Spleen (tissue), 11 donors: Measurements from ENCODE around the gene SMAD3. TPM values are rescaled to one million over a fixed set of nuclear protein-coding genes. Genes with fewer than 3 reads are reported as not detected.

Experiments used
- DNase-seq: peaks from one replicate; pipeline ENCODE4 v3.0.0-alpha.2; 2020
- H3K27ac ChIP-seq, 8 donors: fragments of 200-600 bp; sonication (generic) in 7 of 8; 1 replicate in 4 of 8; 2 replicates in 4 of 8; pipeline versions ENCODE4 v1.5.0 to v1.8.0; 2016 to 2021; ENCODE audit warnings: inconsistent platforms in 4 of 8, mild to moderate bottlenecking in 4 of 8, moderate library complexity in 1 of 8
- H3K27me3 ChIP-seq, 7 donors: fragments of 200-600 bp; sonication (generic) in 6 of 7; replicated peaks in 1 of 7; 1 replicate in 4 of 7; 2 replicates in 3 of 7; pipeline versions ENCODE4 v1.5.0 to v1.8.0; 2016 to 2021; ENCODE audit warnings: inconsistent platforms in 3 of 7, mild to moderate bottlenecking in 1 of 7
- H3K36me3 ChIP-seq, 6 donors: fragments of 200-600 bp; sonication (generic) in 5 of 6; 1 replicate in 4 of 6; 2 replicates in 2 of 6; pipeline versions ENCODE4 v1.5.0 to v1.8.0; 2016 to 2021; ENCODE audit warnings: inconsistent platforms in 2 of 6
- H3K4me1 ChIP-seq, 6 donors: fragments of 200-600 bp; sonication (generic) in 5 of 6; 1 replicate in 3 of 6; 2 replicates in 3 of 6; pipeline versions ENCODE4 v1.5.0 to v1.8.0; 2016 to 2021; ENCODE audit warnings: inconsistent platforms in 3 of 6
- H3K4me3 ChIP-seq, 8 donors: fragments of 200-600 bp; sonication (generic) in 7 of 8; 1 replicate in 4 of 8; 2 replicates in 4 of 8; pipeline versions ENCODE4 v1.5.0 to v1.8.0; 2016 to 2021; ENCODE audit warnings: inconsistent platforms in 4 of 8, mild to moderate bottlenecking in 4 of 8, moderate library complexity in 2 of 8
- H3K9me3 ChIP-seq, 8 donors: fragments of 200-600 bp; sonication (generic) in 7 of 8; 1 replicate in 4 of 8; 2 replicates in 4 of 8; pipeline versions ENCODE4 v1.5.0 to v1.8.0; 2016 to 2021; ENCODE audit warnings: inconsistent platforms in 4 of 8
- POLR2A ChIP-seq, 3 donors: fragments of 450-650 bp; IDR thresholded peaks; one replicate each; pipeline ENCODE4 v1.5.1; 2017; ENCODE audit warnings: antibody characterized with exemption in 3 of 3, mild to moderate bottlenecking in 1 of 3
- POLR2AphosphoS5 ChIP-seq, 3 donors: sonication (generic); formaldehyde crosslinking; IDR thresholded peaks; one replicate each; pipeline ENCODE4 v1.5.1; 2017; ENCODE audit warnings: antibody characterized with exemption in 3 of 3
- WGBS, 5 donors: extraction: QIAGEN DNeasy Blood & Tissue Kit in 3 of 5; methylation state at CpG; one replicate each; pipeline versions ENCODE4 v1.1.5 to v1.1.7; 2013 to 2018; 5-methylcytosine and 5-hydroxymethylcytosine counted together
- intact Hi-C: fragments of 100-400 bp; cut with DNase I; formaldehyde crosslinking; loops from one replicate; pipeline ENCODE4 v1.15.0; 2023; ENCODE audit warnings: low total_unique reads
- polyA plus RNA-seq, 3 donors: library from polyadenylated mRNA; stranded (reverse); fragments of 200-250 nt; gene quantifications; one replicate each; pipeline ENCODE4 v1.2.1, GENCODE V29; 2013
- total RNA-seq, 7 donors: library from RNA; depleted of rRNA in 3 of 7; stranded (reverse); fragments of >200 nt in 3 of 7; fragmentation: NEBNext Ultra II Directional in 4 of 7; extraction: Animal tissue kit (Norgen Biotek cat#: 25700) in 4 of 7; gene quantifications; one replicate each; pipeline versions ENCODE4 v1.1.0 to v1.2.1, GENCODE V29; 2016 to 2021
- TF ChIP-seq, protein P1 (sequence below), 11 experiments: fragments of 200-600 bp in 7 of 11; fragments of 450-650 bp in 4 of 11; sonication (generic) in 4 of 11; IDR thresholded peaks in 8 of 11; conservative IDR thresholded peaks in 3 of 11; 1 replicate in 7 of 11; 2 replicates in 4 of 11; pipeline versions ENCODE4 v1.4.0 to v1.8.0; 2016 to 2021; ENCODE audit warnings: antibody characterized with exemption in 11 of 11, inconsistent platforms in 4 of 11, mild to moderate bottlenecking in 1 of 11
- donor health status: healthy with polysubstance abuse.
- donor health status: DM: no; HTN: no; CAD: no; lungs with moderate emphysema.
- donor health status: DM: no; HTN: no; CAD: no.
- donor health status: Bipolar disorder and iron deficiency.
- donor health status: healthy.
- donor health status: DM: no; HTN: no; CAD: no.
- donor health status: DM: yes; HTN: yes; CAD: no.

Gene SMAD3
- total and polyA plus RNA-seq, 10 donors, result 8.3 to 78.4 (median 33.7) TPM

DNA sequence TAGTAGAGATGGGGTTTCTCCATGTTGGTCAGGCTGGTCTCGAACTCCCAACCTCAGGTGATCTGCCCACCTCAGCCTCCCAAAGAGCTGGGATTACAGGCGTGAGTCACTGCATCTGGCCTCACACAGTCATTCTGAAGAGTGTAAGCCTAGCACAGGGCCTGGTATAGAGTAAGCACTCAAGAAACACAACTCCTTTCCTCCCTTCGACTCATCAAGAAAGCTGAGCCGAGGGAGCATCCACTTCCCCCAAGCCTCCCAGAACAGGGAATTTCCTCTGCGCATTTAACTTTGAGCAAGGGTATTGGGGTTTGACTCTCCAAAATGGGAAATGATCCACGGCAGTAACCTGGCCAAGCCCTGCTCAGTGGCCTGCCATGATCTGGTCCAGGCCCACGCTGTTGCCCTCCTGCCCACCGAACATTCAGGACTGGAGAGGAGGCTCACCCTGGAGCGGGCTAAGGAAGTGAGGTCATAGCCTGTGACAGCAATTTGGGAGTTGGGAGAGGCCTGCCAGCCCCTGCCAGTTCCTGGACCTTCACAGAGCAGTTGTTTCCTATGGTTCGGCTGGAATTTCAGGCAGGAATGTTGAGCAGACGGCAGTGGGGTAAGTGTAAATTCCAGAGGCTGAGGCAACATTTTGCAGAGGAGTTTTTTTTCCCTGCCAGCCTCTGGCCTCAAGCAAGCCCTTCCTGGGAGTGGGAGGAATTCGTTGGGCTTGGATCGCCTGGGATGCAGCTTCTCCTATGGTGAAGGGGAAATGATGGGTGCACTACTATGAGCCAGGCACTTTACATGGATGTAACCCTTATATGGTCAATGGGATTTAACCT, 21.2 kb upstream of the SMAD3 start:
- Histone ChIP-seq H3K27ac (peak overlapping the region in 7 of 8 donors; percentile 21 to 69 (median 57)), H3K4me3 (no peak overlapping the region), H3K36me3 (no peaks in the 10 kb centered on the region), H3K9me3 (no peaks in the 10 kb centered on the region), H3K27me3 (no peaks in the 10 kb centered on the region), H3K4me1 (peaks cover 5 to 59% (median 26%) of the 10 kb centered on the region in 6 donors)
- intact Hi-C loops, result no loop called here
- TF ChIP-seq POLR2A (IDR thresholded peaks at IDR 0.05) (no peak), POLR2AphosphoS5 (IDR thresholded peaks at IDR 0.05) (peak in 1 of 3 donors; percentile 38)
- TF ChIP-seq, protein P1, sequence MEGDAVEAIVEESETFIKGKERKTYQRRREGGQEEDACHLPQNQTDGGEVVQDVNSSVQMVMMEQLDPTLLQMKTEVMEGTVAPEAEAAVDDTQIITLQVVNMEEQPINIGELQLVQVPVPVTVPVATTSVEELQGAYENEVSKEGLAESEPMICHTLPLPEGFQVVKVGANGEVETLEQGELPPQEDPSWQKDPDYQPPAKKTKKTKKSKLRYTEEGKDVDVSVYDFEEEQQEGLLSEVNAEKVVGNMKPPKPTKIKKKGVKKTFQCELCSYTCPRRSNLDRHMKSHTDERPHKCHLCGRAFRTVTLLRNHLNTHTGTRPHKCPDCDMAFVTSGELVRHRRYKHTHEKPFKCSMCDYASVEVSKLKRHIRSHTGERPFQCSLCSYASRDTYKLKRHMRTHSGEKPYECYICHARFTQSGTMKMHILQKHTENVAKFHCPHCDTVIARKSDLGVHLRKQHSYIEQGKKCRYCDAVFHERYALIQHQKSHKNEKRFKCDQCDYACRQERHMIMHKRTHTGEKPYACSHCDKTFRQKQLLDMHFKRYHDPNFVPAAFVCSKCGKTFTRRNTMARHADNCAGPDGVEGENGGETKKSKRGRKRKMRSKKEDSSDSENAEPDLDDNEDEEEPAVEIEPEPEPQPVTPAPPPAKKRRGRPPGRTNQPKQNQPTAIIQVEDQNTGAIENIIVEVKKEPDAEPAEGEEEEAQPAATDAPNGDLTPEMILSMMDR (IDR thresholded peaks at IDR 0.05 in 8 of 11, conservative IDR thresholded peaks at IDR 0.05 in 3 of 11), result no peak
- 58 to 74% (median 70%) methylated on average over 13 of the region's 13 CpGs for WGBS, 5 donors
- DNase-seq, result no peak

DNA sequence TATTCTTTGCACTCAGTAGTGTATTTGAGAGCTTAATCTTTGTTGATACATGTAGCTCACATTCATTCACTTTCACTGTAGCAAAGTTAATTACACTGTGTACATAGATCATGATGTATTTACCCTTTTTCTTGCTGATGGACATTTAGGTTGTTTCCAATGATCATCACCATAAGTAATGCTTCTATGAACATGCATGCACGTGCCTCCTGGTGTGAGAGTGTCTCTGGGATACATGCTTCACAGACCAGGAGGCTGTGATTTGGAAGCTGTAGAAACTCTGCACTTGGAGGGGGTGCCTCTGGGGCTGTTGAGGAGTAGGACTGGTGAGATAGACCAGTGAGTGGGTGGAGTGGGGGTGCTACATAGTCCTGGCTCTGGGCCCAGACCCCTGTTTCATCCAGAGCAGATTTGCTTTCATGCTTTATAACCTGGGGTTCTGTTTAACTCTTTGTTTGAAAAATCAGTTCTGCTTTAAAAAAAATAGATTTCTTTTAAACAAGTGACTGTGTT, 18.2 kb upstream of the SMAD3 start:
- DNase-seq, result no peak
- WGBS, 5 donors, result 67 to 92% (median 83%) methylated on average over 1 of the region's 1 CpG
- intact Hi-C loops, result no loop called here
- Histone ChIP-seq H3K9me3 (no peaks in the 10 kb centered on the region), H3K4me1 (peaks cover 8 to 62% (median 43%) of the 10 kb centered on the region in 6 donors), H3K36me3 (no peaks in the 10 kb centered on the region), H3K27ac (no peak overlapping the region), H3K27me3 (no peaks in the 10 kb centered on the region), H3K4me3 (no peak overlapping the region)
- TF ChIP-seq, protein P1 (IDR thresholded peaks at IDR 0.05 in 8 of 11, conservative IDR thresholded peaks at IDR 0.05 in 3 of 11), result no peak
- TF ChIP-seq POLR2A (IDR thresholded peaks at IDR 0.05) (no peak), POLR2AphosphoS5 (IDR thresholded peaks at IDR 0.05) (no peak)

DNA sequence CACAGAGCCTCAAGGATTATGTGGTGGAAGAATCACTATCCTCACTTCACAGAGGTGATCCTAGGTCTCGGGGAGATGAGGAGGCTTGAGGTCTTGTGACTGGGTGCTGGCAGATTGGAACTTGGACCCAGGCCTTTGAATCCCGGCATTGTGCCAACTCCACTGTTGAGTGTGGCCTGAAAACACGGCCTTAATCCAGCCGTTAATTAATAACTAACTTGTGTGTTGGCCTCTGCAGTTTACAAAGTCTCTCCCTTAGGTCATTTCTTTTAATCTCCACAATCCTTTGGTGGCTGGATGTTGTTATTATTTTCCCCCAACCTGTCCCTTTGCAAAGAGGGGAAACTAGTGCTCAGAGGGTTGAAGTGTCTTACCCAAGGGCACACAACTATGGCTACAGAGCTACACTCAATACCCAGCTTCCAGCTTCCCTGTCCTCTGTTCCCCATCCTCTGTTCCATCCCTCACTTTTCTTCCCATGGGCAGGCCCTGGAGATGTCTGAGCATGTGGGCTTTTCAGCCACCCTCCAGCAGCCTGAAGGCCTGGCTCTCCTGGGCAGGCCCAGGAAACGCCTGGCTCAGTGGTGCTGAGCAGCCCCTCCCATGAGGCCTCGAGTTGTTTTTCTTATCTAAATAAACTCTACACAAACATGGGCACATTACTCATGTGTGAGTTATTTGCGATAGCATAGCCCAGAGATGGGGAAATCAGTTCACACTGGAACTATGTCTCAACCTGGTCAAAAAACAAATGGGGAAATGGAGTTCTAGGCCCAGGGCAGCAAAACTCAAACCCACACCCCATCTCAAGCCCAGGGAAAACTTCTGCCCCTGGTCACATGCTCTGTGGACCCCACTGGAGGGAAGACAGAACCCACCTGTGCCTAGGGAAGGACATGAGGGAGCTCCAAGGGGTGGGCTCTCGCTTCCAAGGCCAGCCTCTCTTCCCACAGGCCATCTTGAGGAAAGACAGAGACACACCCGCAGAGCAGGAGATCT, 16.8 kb upstream of the SMAD3 start:
- peak overlapping the region in 4 of 8 donors; percentile 27 to 55 (median 44) for H3K27ac ChIP-seq
- H3K27me3 ChIP-seq, result no peaks in the 10 kb centered on the region
- H3K4me1 ChIP-seq, result peaks cover 3 to 49% (median 31%) of the 10 kb centered on the region in 6 donors
- no peaks in the 10 kb centered on the region for H3K9me3 ChIP-seq
- WGBS, 5 donors, result 75 to 82% (median 79%) methylated on average over 9 of the region's 9 CpGs
- DNase-seq, result no peak
- H3K4me3 ChIP-seq, result no peak overlapping the region
- no peak for TF ChIP-seq POLR2AphosphoS5 (IDR thresholded peaks at IDR 0.05)
- TF ChIP-seq, protein P1 (IDR thresholded peaks at IDR 0.05 in 8 of 11, conservative IDR thresholded peaks at IDR 0.05 in 3 of 11), result no peak
- TF ChIP-seq POLR2A (IDR thresholded peaks at IDR 0.05), result no peak
- intact Hi-C loops, result no loop called here
- no peaks in the 10 kb centered on the region for H3K36me3 ChIP-seq
